Tibial nerve (tissue), 3 donors: ENCODE data around the gene CCL11.

Experiments used
- CTCF ChIP-seq, 5 experiments: fragments of 200-600 bp in 3 of 5; fragments of 450-650 bp in 2 of 5; sonication (generic) in 3 of 5; IDR thresholded peaks; one replicate each; pipeline ENCODE4 v1.5.1; 2016 to 2019; ENCODE audit warnings: antibody characterized with exemption in 5 of 5, mild to moderate bottlenecking in 3 of 5, moderate library complexity in 2 of 5
- POLR2A ChIP-seq, 2 donors: fragments of 450-650 bp; IDR thresholded peaks; one replicate each; pipeline ENCODE4 v1.6.1; 2017; ENCODE audit warnings: antibody characterized with exemption in 2 of 2, mild to moderate bottlenecking in 2 of 2, moderate library complexity in 2 of 2

GRCh38 chr17:34318474-34318873 lies 32.9 kb downstream of the CCL11 start:
- no peak for TF ChIP-seq CTCF (IDR thresholded peaks at IDR 0.05)
- TF ChIP-seq POLR2A (IDR thresholded peaks at IDR 0.05) = no peak
